PC-9 (cell line): ENCODE measurements around the gene ATP11A. TPM values are rescaled to one million over a fixed set of nuclear protein-coding genes. Genes with fewer than 3 reads are reported as not detected.
"Not testable (repeated sequence)": the region's sequence is repeated elsewhere in the genome, so short reads cannot be mapped to it uniquely, and the experiment has no call there.

ENCODE experiments used
- BruUV-seq: library from RNA; stranded (reverse); fragments of 400-500 nt; replicated peaks from 2 replicates; lab custom pipeline; 2021; lab: Mats Ljungman, UMichigan
- CTCF ChIA-PET: fragments of 300-600 bp; sonication (Branson Sonifier 250); formaldehyde crosslinking; loops from one replicate; lab custom pipeline; 2022; ENCODE audit warnings: antibody characterized with exemption; lab: Charles Lee
- POLR2A ChIA-PET: fragments of 300-600 bp; sonication (Branson Sonifier 250); formaldehyde crosslinking; loops from one replicate; lab custom pipeline; 2022; ENCODE audit warnings: antibody characterized with exemption; ENCODE audit not compliant: unreplicated experiment; lab: Charles Lee
- DNase-seq, 2 experiments: peaks; one replicate each; pipeline versions ENCODE4 v3.0.0 to v3.0.0-alpha.2; 2015 to 2022; ENCODE audit warnings: mixed read lengths in 1 of 2
- H2AFZ ChIP-seq: fragments of 200-600 bp; sonication (generic); 2 replicates; pipeline ENCODE4 v1.8.1; 2017; ENCODE audit warnings: antibody characterized with exemption
- H3F3A ChIP-seq: fragments of 200-600 bp; sonication (generic); 2 replicates; pipeline ENCODE4 v1.8.1; 2017; ENCODE audit warnings: antibody characterized with exemption, mild to moderate bottlenecking, low read depth; ENCODE audit not compliant: insufficient read depth
- H3K27ac ChIP-seq: fragments of 200-600 bp; sonication (generic); 2 replicates; pipeline ENCODE4 v1.6.1; 2016; ENCODE audit warnings: mixed run types
- H3K27me3 ChIP-seq: fragments of 200-600 bp; sonication (generic); 2 replicates; pipeline ENCODE4 v1.6.1; 2016; ENCODE audit warnings: low read depth, mixed run types; ENCODE audit not compliant: insufficient read depth
- H3K36me3 ChIP-seq: fragments of 200-600 bp; sonication (generic); 2 replicates; pipeline ENCODE4 v1.6.1; 2016; ENCODE audit warnings: low read depth, mixed run types
- H3K4me1 ChIP-seq: fragments of 200-600 bp; sonication (generic); replicated peaks from 2 replicates; pipeline ENCODE4 v1.6.1; 2016; ENCODE audit warnings: mixed run types; ENCODE audit not compliant: insufficient read depth
- H3K4me2 ChIP-seq: fragments of 200-600 bp; sonication (generic); 2 replicates; pipeline ENCODE4 v1.6.1; 2017; ENCODE audit warnings: mixed run types
- H3K4me3 ChIP-seq: fragments of 200-600 bp; sonication (generic); 2 replicates; pipeline ENCODE4 v1.6.1; 2016; ENCODE audit warnings: mixed run types
- H3K79me2 ChIP-seq: fragments of 200-600 bp; sonication (generic); 2 replicates; pipeline ENCODE4 v1.6.1; 2017; ENCODE audit warnings: low read depth, mixed run types
- H3K9me2 ChIP-seq: fragments of 200-600 bp; sonication (generic); 2 replicates; pipeline ENCODE4 v1.8.1; 2017; ENCODE audit warnings: mild to moderate bottlenecking; ENCODE audit not compliant: insufficient read depth
- H3K9me3 ChIP-seq: fragments of 200-600 bp; sonication (generic); 2 replicates; pipeline ENCODE4 v1.8.1; 2016; ENCODE audit warnings: low read depth; ENCODE audit not compliant: insufficient read depth
- H4K20me1 ChIP-seq: fragments of 200-600 bp; sonication (generic); 2 replicates; pipeline ENCODE4 v1.8.1; 2017; ENCODE audit not compliant: insufficient read depth
- CTCF ChIP-seq: fragments of 200-600 bp; sonication (generic); conservative IDR thresholded peaks from 2 replicates; pipeline ENCODE4 v1.6.1; 2017; ENCODE audit warnings: mixed run types, antibody characterized with exemption, mild to moderate bottlenecking, moderate library complexity
- EZH2 ChIP-seq: fragments of 200-600 bp; sonication (generic); IDR thresholded peaks from 2 replicates; pipeline ENCODE4 v1.8.0; 2017; ENCODE audit warnings: antibody characterized with exemption, low read depth
- intact Hi-C: fragments of 100-400 bp; cut with micrococcal nuclease; formaldehyde crosslinking; loops from one replicate; pipeline ENCODE4 v1.10.0; 2022; ENCODE audit not compliant: unreplicated experiment
- total RNA-seq: library from RNA; stranded (reverse); gene quantifications from 2 replicates; pipeline ENCODE4 v1.2.3, GENCODE V29; 2021

ATP11A gene
- total RNA-seq, 1 experiment from 2014 or later: 92.2 TPM

GRCh38 chr13:112784811-112785482 lies 95.1 kb downstream of the ATP11A start:
- no peak overlapping the region for H2AFZ ChIP-seq
- no peaks in the 10 kb centered on the region for H3K9me3 ChIP-seq
- H3K4me2 ChIP-seq: no peak overlapping the region
- ChIA-PET POLR2A (no interaction called here), CTCF (no interaction called here)
- H4K20me1 ChIP-seq: no peaks in the 10 kb centered on the region; the same call in 1 of the 2 replicates
- H3K27me3 ChIP-seq: no peaks in the 10 kb centered on the region
- no peaks in the 10 kb centered on the region for H3K9me2 ChIP-seq
- H3K27ac ChIP-seq: no peak overlapping the region
- H3K4me3 ChIP-seq: no peak overlapping the region
- peaks cover 5% of the 10 kb centered on the region for H3K4me1 ChIP-seq
- no TSS peak for BruUV-seq
- no peak for DNase-seq
- TF ChIP-seq CTCF (no peak), EZH2 (no peak)
- no peaks in the 10 kb centered on the region for H3K36me3 ChIP-seq
- H3F3A ChIP-seq: no peaks in the 10 kb centered on the region
- intact Hi-C loops: no loop called here
- peaks cover 41% of the 10 kb centered on the region for H3K79me2 ChIP-seq

- no peak overlapping the region for H3K4me3 ChIP-seq
- BruUV-seq: no TSS peak
- H3K4me1 ChIP-seq: peaks cover under 1% of the 10 kb centered on the region
- no peaks in the 10 kb centered on the region; the same call in 1 of the 2 replicates for H4K20me1 ChIP-seq
- H3K9me3 ChIP-seq: no peaks in the 10 kb centered on the region
- ChIA-PET CTCF (no interaction called here), POLR2A (no interaction called here)
- H3K9me2 ChIP-seq: no peaks in the 10 kb centered on the region
- H3K79me2 ChIP-seq: peaks cover 35% of the 10 kb centered on the region
- TF ChIP-seq EZH2 (no peak), CTCF (no peak)
- H3K4me2 ChIP-seq: no peak overlapping the region
- H3K27ac ChIP-seq: no peak overlapping the region
- no peak overlapping the region for H2AFZ ChIP-seq
- H3K36me3 ChIP-seq: no peaks in the 10 kb centered on the region
- H3F3A ChIP-seq: no peaks in the 10 kb centered on the region; the same call in 1 of the 2 replicates
- no peak for DNase-seq
- H3K27me3 ChIP-seq: no peaks in the 10 kb centered on the region
- intact Hi-C loops: no loop called here
Measured at GRCh38 chr13:112785483-112785856, 95.6 kb downstream of the ATP11A start.

GRCh38 chr13:112786810-112787209 lies 97.0 kb downstream of the ATP11A start:
- POLR2A ChIA-PET, DNase-seq: not testable (repeated sequence)

More at GRCh38 chr13:112786810-112787209, 97.0 kb downstream of the ATP11A start:
- H3K27me3 ChIP-seq, intact Hi-C loops, H3K4me2 ChIP-seq, H3K36me3 ChIP-seq, H2AFZ ChIP-seq, H3K27ac ChIP-seq, H4K20me1 ChIP-seq, H3F3A ChIP-seq, H3K9me2 ChIP-seq, H3K4me3 ChIP-seq, BruUV-seq, H3K9me3 ChIP-seq, CTCF ChIA-PET: not testable (repeated sequence)
- Histone ChIP-seq H3K79me2 (peaks cover 29% of the 10 kb centered on the region; the same call in 1 of the 2 replicates), H3K4me1 (peaks cover 14% of the 10 kb centered on the region)
